Measurements from ENCODE around the gene ZNF474.

Gene ZNF474

DNA sequence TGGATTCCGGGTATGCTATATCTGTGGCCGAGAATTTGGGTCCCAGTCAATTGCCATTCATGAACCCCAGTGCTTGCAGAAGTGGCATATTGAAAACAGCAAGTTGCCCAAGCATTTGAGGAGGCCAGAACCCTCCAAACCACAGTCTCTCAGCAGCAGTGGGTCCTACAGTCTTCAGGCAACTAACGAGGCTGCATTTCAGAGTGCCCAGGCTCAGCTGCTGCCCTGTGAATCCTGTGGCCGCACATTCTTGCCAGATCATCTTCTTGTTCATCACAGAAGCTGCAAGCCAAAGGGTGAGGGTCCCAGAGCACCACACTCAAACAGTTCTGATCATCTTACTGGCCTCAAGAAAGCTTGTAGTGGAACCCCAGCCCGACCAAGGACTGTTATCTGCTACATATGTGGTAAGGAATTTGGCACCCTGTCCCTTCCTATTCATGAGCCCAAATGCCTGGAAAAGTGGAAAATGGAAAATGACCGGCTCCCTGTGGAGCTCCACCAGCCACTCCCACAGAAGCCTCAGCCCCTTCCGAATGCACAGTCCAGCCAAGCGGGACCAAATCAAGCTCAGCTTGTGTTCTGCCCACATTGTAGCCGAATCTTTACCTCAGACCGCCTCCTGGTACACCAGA lies 23.0 kb downstream of the ZNF474 start:
- no peak for DNase-seq (ENCODE audit: low read depth)
- H3K4me3 ChIP-seq (ENCODE audit: low read depth, low read length): no peak overlapping the region
- TF ChIP-seq, protein P1, sequence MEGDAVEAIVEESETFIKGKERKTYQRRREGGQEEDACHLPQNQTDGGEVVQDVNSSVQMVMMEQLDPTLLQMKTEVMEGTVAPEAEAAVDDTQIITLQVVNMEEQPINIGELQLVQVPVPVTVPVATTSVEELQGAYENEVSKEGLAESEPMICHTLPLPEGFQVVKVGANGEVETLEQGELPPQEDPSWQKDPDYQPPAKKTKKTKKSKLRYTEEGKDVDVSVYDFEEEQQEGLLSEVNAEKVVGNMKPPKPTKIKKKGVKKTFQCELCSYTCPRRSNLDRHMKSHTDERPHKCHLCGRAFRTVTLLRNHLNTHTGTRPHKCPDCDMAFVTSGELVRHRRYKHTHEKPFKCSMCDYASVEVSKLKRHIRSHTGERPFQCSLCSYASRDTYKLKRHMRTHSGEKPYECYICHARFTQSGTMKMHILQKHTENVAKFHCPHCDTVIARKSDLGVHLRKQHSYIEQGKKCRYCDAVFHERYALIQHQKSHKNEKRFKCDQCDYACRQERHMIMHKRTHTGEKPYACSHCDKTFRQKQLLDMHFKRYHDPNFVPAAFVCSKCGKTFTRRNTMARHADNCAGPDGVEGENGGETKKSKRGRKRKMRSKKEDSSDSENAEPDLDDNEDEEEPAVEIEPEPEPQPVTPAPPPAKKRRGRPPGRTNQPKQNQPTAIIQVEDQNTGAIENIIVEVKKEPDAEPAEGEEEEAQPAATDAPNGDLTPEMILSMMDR (IDR thresholded peaks at IDR 0.05; ENCODE audit: low read depth, low read length, missing control alignments): no peak

DNA sequence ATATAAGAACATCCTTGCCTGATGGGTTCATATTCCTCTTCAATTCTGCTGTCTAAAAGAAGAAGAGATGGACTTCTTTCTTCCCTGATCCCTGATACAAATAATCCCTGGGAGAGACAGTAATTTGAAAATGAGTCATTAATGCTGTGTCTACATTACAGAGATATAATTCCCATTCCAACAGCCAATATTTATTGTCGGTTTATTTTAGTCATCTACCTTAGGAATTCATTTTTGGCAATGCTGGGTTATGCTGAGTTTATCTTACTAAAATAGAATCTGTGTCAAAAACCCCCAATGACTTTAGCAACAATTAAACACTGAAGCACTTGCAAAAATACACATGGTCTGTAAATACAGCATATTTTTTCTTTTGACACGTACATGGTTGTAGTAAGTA lies 23.9 kb downstream of the ZNF474 start:
- no peak for DNase-seq (ENCODE audit: low read depth)
- TF ChIP-seq, protein P1 (IDR thresholded peaks at IDR 0.05; ENCODE audit: low read depth, low read length, missing control alignments): no peak

DNA sequence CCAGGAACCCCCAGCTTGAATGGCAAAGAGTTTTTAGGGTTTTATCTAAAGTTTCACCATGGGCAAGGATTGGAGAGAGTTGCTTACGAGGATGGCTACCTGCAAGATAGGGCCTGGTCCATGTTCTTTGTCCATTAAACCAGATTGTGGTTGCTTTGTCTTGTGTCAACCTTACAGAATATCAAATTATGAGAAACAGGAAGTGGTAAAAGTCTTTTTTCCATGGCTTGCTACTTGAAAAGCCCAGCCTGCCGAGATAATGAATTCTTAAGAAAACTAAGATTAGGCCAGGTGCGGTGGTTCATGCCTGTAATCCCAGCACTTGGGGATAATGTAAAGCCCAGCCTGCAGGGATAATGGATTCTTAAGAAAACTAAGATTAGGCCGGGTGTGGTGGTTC lies 24.4 kb downstream of the ZNF474 start:
- no peak for DNase-seq (ENCODE audit: low read depth)
- TF ChIP-seq, protein P1 (IDR thresholded peaks at IDR 0.05; ENCODE audit: low read depth, low read length, missing control alignments): no peak
- H3K4me3 ChIP-seq (ENCODE audit: low read depth, low read length): no peak overlapping the region

More for the DNA sequence above, 23.9 kb downstream of the ZNF474 start:
- no peak overlapping the region for H3K4me3 ChIP-seq (ENCODE audit: low read depth, low read length)

DNA sequence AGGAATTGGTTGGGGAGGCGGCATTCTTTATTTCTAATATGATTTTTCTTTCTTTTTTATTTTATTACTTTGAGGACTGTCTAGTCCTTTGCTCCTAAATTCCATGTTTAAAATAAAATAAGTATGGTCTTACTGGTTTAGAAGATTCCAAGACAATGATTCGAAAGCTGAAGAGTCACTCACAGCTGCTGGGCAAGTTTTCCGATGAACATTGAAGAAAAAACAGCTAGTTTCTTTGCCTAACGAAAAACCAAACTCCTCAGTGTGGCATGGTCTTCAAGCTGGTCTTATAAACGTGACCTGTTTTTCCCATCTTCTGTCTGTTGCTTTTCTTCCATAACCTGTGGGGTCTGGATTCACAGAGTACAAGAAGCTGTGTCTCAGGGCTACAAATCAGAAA lies 25.1 kb downstream of the ZNF474 start:
- no peak overlapping the region for H3K4me3 ChIP-seq (ENCODE audit: low read depth, low read length)
- no peak for DNase-seq (ENCODE audit: low read depth)
- TF ChIP-seq, protein P1 (IDR thresholded peaks at IDR 0.05; ENCODE audit: low read depth, low read length, missing control alignments): no peak

DNA sequence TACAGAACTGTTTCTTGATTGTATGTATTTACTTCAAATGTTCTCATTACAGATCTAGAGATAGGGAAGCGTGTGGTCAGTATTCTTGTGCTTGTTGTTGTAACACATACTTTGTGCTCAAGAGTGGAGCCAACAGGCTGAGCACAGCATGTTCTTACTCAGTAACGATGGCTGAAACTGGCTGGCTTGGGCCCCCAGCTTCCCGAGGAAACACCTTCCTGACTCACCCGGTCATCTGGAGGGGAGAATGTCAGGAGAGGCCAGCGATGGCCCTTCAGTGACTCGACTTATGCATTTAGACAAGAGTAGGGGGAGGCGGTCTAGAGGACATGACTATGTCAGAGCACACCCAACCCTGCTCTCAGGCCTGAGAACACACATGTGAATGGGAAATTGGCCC lies 25.6 kb downstream of the ZNF474 start:
- no peak for DNase-seq (ENCODE audit: low read depth)
- no peak overlapping the region for H3K4me3 ChIP-seq (ENCODE audit: low read depth, low read length)
- TF ChIP-seq, protein P1 (IDR thresholded peaks at IDR 0.05; ENCODE audit: low read depth, low read length, missing control alignments): no peak

DNA sequence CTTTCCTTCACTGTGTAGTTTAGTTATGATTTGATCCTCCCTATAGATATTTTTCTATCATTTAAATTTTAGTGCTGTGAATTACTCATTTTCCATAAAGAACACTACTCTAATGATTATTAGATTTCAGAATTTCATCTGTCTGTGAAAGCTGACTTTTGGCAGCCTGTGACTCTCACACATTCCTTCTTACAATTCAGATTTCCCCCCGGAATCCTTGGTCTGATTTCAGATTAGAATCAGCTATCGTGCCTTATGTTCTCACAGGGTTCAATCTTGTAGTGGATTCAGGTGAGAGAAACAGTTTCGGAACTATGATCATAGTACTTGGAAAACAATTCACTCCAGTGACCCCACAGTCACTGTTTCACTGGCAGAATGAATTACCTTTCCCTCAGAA lies 26.2 kb downstream of the ZNF474 start:
- no peak overlapping the region for H3K4me3 ChIP-seq (ENCODE audit: low read depth, low read length)
- DNase-seq (ENCODE audit: low read depth): no peak
- TF ChIP-seq, protein P1 (IDR thresholded peaks at IDR 0.05; ENCODE audit: low read depth, low read length, missing control alignments): no peak

DNA sequence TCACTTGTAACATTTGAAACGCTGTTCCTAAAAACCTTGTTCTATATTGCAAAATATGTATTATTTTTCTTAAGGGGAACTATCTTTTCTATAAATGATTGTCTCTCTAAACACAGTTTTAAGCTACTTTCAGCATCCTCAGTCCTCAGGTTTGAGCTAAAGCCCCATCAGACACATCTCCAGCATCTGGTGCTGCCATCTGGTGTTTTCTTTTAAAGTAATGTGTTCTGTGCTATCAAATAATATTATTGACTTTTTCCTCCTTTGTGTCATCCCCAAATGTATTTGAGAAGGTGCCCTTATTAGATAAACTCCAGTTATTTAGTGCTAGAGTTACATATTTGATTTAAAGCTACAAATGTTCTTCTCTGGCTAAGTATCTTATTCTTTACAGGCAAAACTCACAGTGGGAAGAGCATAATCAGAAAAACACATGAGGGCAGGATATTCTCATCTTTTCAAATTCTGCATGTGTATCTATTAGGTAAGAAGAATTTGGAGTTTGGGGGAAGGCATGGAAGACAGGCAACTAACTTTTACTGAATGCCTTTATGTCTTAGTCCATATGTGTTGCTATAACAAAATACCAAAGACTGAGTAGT lies 27.5 kb downstream of the ZNF474 start:
- no peak for DNase-seq (ENCODE audit: low read depth)
- H3K4me3 ChIP-seq (ENCODE audit: low read depth, low read length): no peak overlapping the region
- TF ChIP-seq, protein P1 (IDR thresholded peaks at IDR 0.05; ENCODE audit: low read depth, low read length, missing control alignments): no peak
